ENCODE measurements around the gene ZNF343. TPM values are rescaled to one million over a fixed set of nuclear protein-coding genes. Genes with fewer than 3 reads are reported as not detected.
A peak's percentile ranks its signal among the peaks of the same experiment; 100 is the strongest.

The ZNF343 gene
- total and polyA plus RNA-seq, 2 donors (not counting 1 experiment from before 2014, with no cell fraction given) = 11.6 to 23.4 TPM

DNA sequence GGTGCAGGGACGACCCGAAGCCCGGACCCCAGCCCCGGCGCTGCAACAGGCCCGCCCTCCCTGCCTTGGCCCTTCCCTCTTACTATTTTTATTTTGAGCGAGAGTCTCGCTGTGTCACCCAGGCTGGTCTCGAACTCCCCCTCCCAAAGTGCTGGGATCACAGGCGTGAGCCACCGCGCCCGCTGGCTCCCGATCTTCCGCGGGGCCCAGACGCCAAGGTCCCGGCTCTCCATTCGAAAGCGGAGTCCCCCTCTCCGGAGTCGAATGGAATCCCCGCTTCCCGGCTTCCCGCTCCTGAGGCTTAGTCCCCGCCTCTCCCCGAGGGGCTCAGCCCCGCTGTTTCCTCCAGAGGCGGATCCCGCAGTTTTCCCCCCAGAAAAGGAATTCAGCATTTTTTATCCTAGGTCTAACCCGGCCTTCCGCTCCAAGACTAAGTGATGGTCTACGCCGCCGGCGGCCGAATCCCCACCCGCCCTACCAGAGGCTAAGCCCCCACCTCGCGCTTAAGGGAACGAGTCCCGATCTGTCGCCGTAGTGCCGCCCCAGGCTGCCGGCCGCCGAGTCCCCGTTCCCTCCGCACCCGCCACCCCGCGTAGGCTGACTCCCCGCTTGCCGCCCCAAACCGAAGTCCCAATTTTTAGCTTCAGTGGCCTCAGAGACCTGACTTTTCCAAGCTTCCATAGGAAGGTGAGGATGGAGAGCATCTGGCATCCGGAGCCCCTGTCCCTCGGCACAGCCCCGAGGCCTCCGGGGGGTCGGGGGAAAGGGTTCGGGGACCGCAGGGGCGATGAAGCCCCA lies 16.2 kb upstream of the ZNF343 start:
- peaks cover 3% of the 10 kb centered on the region for H3K27me3 Mint-ChIP-seq
- H3K9me3 ChIP-seq (ENCODE audit: control extremely low read depth in 1 of 3, control insufficient read depth in 2 of 3, insufficient read depth in 1 of 3, low read length in 2 of 3) = no peaks in the 10 kb centered on the region
- H3K27ac ChIP-seq (ENCODE audit: low read length in 2 of 2) = peak overlapping the region; percentile 49 to 72

More for the DNA sequence above, 16.2 kb upstream of the ZNF343 start:
- Histone ChIP-seq H3K27me3 (replicated peaks in 1 of 4; ENCODE audit: control extremely low read depth in 1 of 4, control insufficient read depth in 3 of 4, insufficient read depth in 4 of 4, low read length in 3 of 4) (peaks cover 0 to 14% (median 3%) of the 10 kb centered on the region in 4 experiments), H3K36me3 (replicated peaks in 1 of 2; ENCODE audit: control extremely low read depth in 1 of 2, control insufficient read depth in 1 of 2, extremely low read depth in 1 of 2, insufficient read depth in 2 of 2, low read length in 1 of 2) (no peaks in the 10 kb centered on the region), H4K20me1 (ENCODE audit: control insufficient read depth, insufficient read depth, low read length, poor library complexity, severe bottlenecking) (no peaks in the 10 kb centered on the region), H3K4me2 (replicated peaks; ENCODE audit: low read depth, low read length, poor library complexity, severe bottlenecking) (peak overlapping the region; percentile 99), H2AFZ (ENCODE audit: insufficient read depth, low read depth, low read length, poor library complexity, severe bottlenecking) (peak overlapping the region; percentile 99), H3K79me2 (ENCODE audit: control insufficient read depth, insufficient read depth, low read length) (no peaks in the 10 kb centered on the region), H3K9ac (ENCODE audit: low read length) (peak overlapping the region; percentile 97), H3K4me1 (ENCODE audit: control insufficient read depth in 2 of 2, insufficient read depth in 2 of 2, low read length in 2 of 2) (peaks cover 9 to 19% of the 10 kb centered on the region in 2 donors), H3K4me3 (ENCODE audit: control extremely low read depth in 1 of 5, extremely low read depth in 1 of 5, insufficient read depth in 1 of 5, low read depth in 2 of 5, low read length in 4 of 5) (peak overlapping the region; percentile 52 to 94 (median 84))
- POLR2A ChIA-PET = interaction anchor here (0.7 to 1.7 kb wide), 4 partner anchors 54 to 1058 kb away, joined by 3 to 9 read pairs (median 5); partner anchors contain the start of genes NOP56, NSFL1C and SNRPB
- DNase-seq (peak; percentile 61), ATAC-seq (ENCODE audit: low read depth) (peak; percentile 47)
- intact Hi-C loops (cut with micrococcal nuclease) = loop anchor here (1.0 to 2.0 kb wide), 5 partner anchors 17 to 476 kb away; partner anchors contain the start of genes NOP56, SNRPB and ZNF343
- no peaks in the 10 kb centered on the region for H3K9me3 Mint-ChIP-seq (ENCODE audit: insufficient read depth)
- H3K27ac Mint-ChIP-seq = peak overlapping the region; percentile 77
- peak overlapping the region; percentile 90 for H3K4me3 Mint-ChIP-seq
- TF ChIP-seq, protein P1, sequence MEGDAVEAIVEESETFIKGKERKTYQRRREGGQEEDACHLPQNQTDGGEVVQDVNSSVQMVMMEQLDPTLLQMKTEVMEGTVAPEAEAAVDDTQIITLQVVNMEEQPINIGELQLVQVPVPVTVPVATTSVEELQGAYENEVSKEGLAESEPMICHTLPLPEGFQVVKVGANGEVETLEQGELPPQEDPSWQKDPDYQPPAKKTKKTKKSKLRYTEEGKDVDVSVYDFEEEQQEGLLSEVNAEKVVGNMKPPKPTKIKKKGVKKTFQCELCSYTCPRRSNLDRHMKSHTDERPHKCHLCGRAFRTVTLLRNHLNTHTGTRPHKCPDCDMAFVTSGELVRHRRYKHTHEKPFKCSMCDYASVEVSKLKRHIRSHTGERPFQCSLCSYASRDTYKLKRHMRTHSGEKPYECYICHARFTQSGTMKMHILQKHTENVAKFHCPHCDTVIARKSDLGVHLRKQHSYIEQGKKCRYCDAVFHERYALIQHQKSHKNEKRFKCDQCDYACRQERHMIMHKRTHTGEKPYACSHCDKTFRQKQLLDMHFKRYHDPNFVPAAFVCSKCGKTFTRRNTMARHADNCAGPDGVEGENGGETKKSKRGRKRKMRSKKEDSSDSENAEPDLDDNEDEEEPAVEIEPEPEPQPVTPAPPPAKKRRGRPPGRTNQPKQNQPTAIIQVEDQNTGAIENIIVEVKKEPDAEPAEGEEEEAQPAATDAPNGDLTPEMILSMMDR (IDR thresholded peaks at IDR 0.05) = peak; percentile 59
- no peak for TF ChIP-seq EZH2 (IDR thresholded peaks at IDR 0.05; ENCODE audit: borderline replicate concordance, insufficient read depth, low read depth, low read length, poor library complexity, severe bottlenecking)
- CTCF ChIA-PET = interaction anchor here (1.0 to 4.8 kb wide), 11 partner anchors 10 to 476 kb away, joined by 3 to 48 read pairs (median 7); partner anchors contain the start of genes NOP56, SNRPB and ZNF343
- under 1% methylated on average over 63 of the region's 64 CpGs for WGBS (ENCODE audit: insufficient coverage)
- peaks cover 12% of the 10 kb centered on the region for H3K4me1 Mint-ChIP-seq
